HuH-7 (cell line): Measurements from ENCODE around the gene ADAMTS4.

Experiments used
- DNase-seq: peaks from one replicate; pipeline ENCODE4 v3.0.0; 2011; ENCODE audit warnings: low spot score

Gene ADAMTS4

GRCh38 chr1:161153682-161154337, 45.0 kb downstream of the ADAMTS4 start, which contains the start of gene UFC1:
UFC1 (plus strand) TSS chr1:161153978; CDS start chr1:161153998, 20 bp downstream.
- peak; percentile 80 for DNase-seq

DNA sequence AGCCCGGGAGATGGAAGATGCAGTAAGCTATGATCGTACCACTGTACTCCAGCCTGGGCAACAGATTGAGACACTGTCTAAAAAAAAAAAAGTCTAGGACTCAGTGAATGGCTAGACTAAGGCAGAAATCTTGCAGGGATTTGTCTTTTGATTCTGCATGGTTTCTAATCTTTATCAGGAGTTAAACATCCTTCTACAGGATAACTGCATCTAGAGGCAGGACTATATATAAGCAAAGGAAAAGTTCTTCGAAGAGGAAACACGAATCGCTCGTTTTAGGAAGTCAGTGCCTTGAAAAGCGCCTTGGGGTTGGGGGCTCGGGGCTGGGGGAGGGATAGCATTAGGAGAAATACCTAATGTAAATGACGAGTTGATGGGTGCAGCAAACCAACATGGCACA, 45.7 kb downstream of the ADAMTS4 start:
- DNase-seq, result no peak

DNA sequence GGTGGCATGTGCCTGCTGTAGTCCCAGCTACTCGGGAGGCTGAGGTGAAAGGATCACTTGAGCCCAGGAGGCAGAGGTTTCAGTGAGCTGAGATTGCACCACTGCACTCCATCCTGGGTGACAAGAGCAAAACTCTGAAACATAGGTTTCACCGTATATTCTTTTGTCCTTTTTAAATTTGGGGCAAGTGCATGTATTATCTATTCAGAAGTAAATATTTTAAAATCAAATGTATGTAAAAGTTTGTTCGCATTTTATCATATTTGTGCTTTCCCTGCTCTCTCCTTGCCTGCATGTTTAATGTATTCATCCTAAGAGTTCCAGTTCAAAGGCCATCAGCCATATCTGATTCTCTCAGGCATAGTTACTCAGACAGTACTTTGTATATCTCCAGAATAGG, 53.0 kb downstream of the ADAMTS4 start:
- DNase-seq, result no peak

- no peak for DNase-seq
These were observed 58.0 kb downstream of the ADAMTS4 start for GRCh38 chr1:161140755-161141400.

- peak; percentile 53 for DNase-seq
These were observed 59.1 kb downstream of the ADAMTS4 start for GRCh38 chr1:161139766-161140165.

DNA sequence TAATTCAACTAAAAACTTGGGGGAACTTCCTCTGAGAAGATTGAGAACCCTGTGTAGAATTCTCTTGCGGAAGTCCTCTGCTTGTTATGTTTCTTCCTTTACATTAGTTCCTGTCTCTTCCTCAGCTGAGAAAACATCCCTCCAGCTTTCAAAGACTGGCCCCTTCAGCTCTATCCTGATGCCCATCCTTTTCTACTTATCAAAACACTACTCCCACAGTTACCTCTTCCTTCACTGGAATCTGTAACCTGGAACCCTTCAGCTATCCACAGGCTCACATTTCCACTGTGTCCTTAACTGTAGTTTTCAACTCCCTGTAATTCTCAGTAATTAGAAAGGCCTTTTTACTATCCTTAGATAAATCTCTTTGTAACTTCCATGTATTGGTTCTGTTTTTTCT, 60.4 kb downstream of the ADAMTS4 start:
- DNase-seq, result no peak

DNA sequence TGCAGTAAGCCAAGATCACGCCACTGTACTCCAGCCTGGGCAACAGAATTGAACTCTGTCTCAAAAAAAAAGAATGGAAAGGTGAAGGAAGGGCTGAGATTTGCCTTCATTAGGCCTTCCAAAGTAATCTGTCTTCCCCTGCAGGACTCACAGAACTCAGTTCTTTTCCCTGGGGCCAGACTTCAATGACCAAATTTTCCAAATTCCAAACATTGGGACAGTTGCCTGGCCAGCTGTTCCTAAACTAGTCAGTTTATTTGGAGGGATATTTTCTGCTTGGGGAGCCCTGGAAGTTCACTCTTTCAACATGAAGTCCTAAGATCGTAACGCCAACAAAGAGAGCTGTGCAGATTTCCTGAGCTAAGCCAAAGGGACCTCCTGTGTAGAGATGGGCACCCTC, 61.0 kb downstream of the ADAMTS4 start:
- DNase-seq, result no peak
